NCI-H524 treated with DMSO at 0.1 percent for 48 hours (cell line): Measurements from ENCODE around the gene RDX.
"Not testable (repeated sequence)": the region's sequence is repeated elsewhere in the genome, so short reads cannot be mapped to it uniquely, and the experiment has no call there.

Experiments
- DNase-seq: peaks from one replicate; lab custom pipeline; 2025; lab: John Stamatoyannopoulos, UW

RDX gene

DNA sequence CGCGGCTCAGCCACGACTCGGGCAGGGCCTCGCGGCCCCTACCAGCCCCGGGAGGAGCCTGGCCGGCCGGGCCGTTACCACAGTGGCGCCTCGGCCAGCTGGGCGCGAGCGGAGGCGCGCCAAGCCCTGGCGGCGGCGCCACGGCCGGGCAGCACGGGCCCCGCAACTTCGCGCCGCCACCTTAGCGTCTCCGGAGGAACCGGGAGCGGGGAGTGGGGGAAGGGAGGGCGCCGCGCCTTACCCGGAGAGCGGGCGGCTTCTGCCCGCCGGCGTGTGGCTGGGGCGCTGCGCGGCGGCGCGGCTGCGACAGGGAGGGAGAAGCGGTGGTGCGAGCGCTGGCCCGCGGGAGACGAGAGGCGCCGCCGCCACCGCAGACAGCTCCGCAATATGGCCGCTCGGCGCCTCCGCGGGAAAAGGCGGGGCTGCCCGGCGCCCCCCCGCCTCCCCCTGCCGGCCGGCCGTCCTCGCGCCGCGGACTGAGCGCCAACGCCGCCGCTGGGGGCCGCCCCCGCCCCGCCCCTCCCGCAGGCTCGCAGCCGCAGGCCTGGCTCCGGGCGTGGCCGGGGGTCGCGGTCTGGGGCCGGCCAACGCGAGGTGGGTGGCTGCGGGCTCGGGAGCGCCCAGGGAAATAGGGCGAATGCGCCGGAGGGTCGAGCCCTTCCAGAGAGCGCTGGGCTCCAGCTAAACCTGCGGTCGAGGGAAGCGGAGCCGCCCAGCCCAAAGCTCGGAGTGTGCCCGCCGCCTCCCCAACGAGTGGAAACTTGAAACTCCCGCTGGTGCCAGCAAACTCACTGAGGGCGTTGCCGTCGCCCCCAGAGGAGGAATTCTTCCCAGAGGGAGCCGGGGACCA lies at the start of gene RDX:
Gene RDX, minus strand, starts transcription at position 389 of the 850 bp plus-strand sequence. CDS start 16,922 bp downstream, outside the sequence.
- no peak for DNase-seq

DNA sequence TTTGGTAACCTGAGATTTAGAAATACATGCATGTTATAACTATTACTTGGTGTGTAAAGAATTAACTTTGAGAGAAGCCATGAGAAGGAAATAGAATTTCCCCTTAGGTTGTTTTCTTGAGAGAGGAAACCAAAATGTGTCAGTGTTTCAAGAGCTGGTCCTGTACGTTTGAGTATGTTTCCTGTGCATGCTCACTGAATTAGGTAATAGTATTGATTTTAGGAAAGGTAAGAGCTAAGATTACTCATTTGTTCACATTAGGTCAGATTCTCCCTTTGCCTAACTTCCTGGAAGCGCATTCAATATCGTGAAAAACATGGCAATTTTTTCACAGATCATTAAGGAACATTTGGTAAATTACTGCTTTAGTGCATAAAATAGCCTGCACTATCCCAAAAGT lies 49.3 kb upstream of the RDX start:
- no peak for DNase-seq

DNA sequence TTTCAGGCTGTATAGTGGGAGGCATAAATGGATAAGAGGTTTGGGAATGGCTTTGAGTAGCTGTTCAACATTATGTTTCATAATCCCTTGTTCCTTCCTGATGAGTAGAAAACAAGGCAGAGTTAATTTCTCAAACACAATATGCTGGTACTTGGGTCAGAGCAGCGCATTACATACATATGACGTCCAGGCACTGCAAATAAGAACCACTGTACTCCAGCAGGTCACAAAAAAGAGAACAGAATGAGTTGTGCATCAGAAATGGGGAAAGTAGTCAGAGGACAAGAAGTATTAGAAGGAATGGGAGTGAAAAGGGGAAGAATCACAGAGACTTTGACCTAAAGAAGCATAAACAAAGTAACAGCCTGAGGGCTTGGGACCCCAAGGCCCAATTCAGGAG lies 44.0 kb upstream of the RDX start:
- DNase-seq = no peak

DNA sequence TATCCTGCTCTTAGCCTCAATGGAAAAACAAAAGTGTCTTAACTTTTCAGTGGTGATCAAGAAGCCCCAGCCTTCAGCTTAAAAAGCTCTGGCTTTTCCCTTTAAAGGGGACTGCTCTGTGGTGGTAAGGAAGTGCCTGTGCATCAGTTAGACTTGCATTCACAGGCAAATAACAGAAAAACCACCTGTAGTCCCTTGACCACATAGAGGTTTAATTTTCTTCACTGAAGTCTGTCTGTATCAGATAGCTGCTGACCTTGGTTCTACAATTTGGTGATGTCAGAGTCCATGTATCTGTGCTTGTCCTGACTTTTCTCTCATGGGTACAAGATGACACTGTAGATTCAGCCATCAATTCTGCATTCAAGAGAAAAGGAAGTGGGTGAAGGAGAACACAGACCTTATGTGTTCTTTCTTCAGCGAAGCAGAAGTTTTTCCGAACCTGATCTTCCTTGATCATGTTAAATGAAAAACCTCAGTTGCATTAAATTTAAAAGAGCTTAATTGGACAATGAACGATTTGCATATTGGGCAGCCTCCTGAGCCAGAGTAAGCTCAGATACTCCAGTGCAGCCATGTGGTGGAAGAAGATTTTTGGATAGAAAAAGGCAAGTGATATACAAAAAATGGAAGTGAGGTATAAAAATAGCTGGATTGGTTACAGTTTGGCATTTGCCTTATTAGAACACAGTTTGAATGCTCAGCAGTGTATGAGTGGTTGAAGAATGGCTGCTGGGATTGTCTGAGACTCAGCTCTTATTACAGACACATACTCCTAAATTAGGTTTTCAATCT lies 43.2 kb upstream of the RDX start:
- DNase-seq = no peak

DNA sequence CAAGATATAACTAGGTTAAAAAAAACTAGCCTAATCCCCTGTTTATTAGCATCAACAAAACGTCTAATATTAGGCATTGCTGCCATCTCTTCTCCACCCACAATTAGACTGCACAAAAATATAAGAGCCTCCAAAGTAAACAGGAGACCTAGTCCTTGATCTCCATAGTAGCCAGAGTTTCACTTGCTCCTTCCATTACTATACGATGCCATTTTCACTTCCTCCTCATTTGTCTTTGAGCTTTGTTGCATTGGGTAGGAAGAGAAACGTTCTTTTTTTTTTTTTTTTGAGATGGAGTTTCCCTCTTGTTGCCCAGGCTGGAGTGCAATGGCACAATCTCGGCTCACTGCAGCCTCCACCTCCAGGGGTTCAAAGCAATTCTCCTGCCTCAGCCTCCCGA lies 42.3 kb upstream of the RDX start:
- DNase-seq = no peak

DNA sequence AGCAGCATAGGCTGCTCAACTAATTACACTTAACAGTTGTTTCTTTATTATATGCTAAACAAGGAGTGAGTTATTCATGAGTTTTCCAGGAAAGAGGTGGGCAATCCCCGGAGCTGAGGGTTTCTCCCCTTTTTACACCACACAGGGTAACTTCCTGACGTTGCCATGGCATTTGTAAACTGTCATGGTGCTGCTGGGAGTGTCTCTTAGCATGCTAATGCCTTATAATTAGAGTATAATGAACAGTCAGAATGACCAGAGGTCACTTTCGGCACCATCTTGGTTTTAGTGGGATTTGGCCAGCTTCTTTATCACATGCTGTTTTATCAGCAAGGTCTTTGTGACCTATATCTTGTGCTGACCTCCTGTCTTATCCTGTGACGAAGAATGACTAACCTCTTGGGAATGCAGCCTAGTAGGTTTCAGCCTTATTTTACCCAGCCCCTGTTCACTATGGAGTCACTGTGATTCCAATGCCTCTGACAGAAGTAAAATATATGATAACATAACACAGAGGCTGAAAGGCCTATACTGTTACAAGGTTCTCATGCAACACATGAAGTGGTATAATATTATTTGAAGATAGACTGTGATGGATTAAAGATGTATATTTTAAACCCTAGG lies 41.3 kb upstream of the RDX start:
- no peak for DNase-seq

DNA sequence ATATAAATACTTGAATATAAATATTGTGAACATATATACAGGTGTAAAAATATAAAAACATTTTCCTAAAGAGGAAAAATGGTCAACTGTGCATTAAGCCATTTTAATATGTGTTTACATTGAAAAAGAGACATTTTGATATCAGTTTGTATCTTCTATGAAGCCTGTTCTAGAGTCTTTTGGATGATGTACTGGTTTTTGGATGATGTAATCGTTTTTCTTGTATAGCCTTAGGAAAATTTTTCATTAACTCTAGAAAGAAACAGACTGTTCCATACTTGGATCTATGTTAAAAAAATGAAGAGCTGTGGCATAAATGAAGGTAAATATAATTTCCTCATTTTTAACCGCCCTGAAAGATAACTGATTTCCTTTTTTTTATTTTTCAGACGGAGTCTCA lies 39.6 kb upstream of the RDX start:
- DNase-seq = no peak

DNA sequence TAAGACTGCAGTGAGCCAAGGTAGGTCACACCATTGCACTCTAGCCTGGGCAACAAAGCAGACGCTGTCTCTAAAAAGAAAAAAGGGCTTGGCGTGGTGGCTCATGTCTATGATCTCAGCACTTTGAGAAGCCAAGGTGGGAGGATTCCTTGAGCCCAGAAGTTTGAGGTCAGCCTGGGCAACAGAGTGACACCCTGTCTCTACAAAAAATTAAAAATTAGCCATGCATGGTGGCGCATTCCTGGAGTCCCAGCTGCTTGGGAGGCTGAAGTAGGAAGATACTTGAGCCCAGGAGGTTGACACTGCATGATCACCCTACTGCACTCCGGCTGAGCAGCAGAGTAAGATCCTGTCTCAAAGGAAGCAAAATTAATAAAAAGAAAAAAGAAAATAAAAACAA lies 38.9 kb upstream of the RDX start:
- DNase-seq = no peak

DNA sequence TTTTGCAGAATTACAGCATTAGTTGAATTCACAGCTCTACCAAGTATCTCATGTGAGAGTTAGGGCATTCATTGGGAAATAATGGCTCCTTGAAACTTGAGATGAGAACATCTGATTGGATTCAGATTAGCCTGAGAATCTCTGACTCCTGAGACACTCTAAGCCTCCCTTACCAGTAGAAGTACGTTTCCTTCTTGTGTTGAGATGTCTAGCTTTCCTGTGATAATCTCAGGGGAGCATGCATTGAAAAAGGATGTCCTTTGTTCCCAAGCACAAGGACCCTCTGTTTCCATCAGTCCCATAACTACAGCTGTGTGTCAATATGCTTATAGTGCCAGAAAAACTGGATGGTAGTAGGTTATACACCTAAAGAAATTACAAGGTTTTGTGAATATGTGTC lies 35.2 kb upstream of the RDX start:
- no peak for DNase-seq

DNA sequence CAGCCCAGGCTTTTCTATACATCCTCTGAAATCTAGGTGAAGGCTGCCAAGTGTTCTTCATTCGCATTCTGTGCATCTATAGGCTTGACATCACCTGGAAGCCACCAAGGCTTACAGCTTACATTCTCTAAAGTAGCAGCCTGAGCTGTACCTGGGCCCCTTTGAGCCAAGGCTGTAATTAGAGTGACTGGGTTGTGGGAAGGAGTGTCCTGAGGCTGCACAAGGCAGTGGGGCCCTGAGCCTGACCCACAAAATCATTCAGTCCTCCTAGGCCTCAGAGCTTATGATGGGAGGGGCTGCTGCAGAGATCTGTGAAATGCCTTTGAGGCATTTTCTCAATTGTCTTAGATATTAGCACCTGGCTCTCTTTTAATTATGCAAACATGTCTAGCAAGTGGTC lies 33.0 kb upstream of the RDX start:
- no peak for DNase-seq

DNA sequence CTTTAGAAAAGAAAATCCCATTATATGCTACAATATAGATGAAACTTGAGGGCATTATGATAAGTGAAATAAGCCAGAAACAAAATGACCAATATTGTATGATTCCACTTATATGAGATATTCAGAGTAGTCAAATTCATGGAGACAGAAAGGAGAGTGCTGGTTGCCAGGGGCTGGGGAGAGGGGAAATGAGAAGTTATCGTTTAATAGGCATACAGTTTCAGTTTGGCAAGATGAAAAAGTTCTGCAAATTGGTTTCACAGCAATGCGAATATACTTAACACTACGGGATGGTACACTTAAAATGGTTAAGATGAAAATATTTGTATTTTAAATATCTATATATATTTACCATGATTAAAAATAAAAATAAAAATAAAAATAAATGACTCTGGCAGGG lies 31.1 kb upstream of the RDX start:
- no peak for DNase-seq

DNA sequence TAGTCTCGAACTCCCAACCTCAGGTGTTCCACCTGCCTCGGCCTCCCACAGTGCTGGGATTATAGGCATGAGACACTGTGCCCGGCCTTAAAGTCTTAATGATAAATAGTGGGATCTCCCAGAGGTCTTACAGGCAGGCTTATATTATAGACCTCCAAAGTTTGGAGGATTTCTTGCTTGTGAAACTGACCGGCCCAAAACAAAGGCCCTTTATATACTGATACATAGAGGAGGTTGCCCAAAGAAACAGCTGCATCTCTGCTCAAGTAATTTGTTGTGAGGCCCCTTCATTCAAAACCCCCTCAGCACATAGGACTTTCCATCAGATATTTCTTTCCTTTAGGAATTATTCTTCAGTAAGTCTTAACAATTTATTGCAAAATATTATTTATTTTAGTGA lies 27.4 kb upstream of the RDX start:
- no peak for DNase-seq

DNA sequence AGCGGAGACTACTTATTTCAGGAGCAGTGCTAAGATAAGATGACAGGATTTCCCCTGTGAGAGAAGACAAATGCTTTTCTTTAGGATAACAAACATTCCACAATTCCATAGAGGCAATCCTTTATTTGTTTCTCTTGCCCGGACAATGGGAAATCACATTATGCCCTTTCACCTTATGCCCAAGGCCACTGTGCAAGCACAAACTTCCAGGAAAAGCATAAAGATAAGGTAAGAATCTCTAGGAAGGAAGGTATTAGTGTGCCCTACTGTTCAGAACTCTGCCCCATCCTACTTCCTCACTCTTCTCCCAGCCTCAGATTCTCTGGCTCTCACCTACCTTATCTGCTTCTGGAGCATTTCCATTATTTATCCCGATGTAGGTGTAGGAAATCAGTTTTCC lies 23.1 kb upstream of the RDX start:
- DNase-seq = no peak

DNA sequence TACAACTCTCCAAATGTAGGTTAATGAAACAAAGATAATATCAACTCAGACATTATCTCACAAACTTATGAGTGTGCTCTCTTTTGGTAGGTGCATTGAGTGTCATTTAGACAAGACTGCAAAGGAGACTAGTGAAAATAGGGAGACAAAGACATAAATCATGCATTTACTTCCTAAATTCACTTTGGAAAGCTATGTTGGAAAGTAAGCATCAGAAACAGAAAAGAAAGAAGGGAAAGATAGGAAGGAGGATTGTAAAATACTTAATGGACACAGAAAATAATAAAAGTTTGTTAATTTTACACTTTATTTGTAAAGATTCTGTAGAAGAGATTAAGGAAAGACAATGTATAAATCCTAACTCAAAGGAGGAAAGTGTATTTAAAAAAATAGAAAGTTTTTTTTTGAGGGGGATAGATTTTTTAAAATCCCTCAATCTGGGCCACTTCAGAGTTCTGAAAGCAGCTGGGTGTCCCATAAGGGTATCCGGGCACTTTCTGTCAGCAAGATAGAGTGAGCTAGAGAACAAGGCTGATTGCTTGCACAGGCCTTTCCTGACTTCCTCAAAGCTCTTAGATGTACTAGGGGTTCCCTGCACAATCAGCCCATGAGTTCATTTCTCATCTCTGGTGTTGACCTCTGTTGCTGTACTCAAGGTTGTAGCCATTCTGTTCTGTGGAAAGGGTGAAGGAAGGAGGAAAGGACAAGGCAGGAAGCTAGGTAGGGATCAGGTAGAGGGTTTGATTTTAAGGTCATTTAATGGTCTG lies 22.4 kb upstream of the RDX start:
- DNase-seq = no peak

DNA sequence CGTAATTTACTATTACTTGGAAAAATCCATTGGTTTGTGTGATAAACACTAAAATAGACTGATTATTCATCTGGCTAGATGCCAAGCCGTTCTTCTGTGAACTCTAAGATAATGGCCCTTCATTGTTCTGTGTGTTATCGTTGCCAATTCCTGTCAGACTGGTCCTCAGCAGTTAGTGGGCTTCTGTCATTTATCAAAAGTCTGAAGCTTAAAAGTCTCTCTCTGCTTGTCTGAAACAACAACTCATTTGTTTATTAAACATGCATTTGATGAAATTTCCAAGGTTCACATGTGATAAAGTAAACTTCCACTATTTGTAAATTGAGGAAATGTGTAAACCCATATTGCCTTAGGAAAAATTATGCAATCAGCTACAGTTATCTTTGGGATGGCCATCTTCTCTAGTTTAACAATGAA lies 21.1 kb upstream of the RDX start:
- no peak for DNase-seq

DNA sequence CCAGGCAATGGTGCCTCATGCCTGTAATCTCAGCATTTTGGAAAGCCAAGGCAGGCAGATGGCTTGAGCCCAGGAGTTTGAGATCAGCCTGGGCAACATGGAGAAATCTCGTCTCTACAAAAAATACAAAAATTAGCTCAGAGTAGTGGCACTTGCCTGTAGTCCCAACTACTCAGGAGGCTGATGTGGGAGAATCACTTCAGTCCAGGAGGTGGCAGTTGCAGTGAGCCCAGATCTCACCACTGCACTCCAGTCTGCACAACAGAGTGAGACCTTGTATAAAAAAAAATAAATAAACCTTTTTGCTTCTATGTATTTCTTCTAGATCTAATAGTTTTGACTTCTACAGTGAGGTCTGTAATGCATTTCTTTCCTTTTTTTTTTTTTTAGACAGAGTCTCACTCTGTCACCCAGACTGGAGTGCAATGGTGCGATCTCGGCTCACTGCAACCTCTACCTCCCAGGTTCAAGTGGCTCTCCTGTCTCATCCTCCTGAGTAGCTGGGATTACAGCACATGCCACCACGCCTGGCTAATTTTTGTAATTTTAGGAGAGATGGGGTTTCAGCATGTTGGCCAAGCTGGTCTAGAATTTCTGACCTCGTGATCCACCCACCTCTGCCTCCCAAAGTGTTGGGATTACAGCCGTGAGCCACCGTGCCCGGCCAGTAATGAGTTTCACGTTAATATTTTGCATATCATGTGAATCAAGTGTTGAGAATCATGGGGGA lies 18.1 kb upstream of the RDX start:
- no peak for DNase-seq

DNA sequence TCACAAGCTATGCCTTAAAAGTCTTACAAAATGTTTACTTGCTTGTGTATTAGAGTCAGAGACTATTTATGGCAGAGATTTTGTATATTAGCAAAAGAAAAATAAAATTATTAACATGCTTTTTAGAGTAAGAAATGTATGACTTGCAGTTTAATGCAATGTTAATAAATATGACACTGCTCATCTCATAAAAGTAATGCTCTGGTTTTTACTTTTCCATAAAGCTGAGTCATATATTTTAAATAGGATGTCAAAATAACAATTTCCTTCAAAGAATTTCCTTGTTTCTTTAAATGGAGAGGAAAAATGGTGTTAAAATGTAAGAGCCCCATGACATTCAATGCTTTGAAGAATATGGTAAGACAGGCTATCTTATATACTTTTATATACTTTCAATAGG lies 16.3 kb upstream of the RDX start:
- DNase-seq = no peak

DNA sequence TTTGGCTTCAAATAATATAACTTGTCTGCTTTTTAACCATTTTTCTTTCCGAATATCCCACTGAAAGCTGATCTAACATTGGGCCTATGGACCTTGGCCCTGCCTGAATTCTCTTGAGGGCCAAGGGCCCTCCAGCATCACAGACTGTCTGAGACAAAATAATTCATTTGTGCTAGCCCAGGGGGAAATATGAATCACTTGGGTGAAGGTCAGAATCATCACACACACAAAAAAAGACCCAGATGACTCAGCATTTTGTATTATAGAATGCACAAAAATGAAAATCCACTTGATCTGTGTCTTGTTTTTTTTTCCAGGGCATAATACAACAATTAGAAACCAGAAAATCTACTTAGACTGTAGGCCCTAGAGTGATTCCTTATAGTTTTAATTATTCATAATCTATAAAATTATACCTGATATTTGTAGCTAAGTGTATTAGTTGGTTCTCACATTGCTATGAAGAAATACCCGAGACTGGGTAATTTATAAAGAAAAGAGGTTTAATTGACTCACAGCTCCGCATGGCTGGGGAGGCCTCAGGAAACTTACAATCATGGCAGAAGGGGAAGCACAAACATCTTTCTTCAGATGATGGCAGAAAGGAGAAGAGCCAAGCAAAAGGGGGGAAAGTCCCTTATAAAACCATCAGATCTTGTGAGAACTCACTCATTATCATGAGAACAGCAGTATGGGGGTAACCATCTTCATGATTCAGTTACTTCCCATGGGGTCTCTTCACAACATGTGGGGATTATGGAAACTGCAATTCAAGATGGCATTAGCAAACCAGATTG lies 15.6 kb upstream of the RDX start:
- no peak for DNase-seq

DNA sequence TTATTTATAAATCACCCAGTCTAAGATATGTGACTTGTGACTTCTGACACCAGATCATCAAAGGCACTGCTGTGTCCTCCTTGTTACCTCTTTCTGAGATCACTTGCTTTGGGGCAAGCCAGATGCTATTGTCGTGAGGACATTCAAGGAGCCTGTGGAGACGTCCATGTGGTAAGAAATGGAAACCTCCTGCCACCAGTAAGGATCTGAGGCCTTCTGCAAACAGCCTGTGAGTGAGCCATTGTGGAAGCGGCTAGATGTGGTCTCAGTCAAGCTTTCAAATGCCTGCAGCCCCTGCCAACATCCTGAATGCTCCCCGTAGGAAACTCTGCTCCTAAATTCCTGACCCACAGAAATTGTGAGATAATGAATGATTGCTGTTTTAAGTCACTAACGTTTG lies 11.7 kb upstream of the RDX start:
- DNase-seq = no peak

DNA sequence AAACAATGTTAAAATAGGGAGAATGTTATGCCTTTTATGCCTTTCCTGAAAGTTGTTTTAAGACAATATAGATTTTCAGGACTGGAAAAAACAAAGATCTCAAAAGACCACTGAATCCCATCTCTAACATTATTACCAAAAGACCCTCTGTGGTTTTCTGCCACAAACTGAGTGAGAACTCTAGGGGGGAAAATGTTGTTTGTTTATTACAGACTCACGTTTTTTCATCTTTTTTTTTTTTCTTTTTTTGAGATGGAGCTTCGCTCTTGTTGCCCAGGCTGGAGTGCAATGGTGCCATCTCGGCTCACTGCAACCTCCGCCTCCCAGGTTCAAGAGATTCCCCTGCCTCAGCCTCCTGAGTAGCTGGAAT lies 9.6 kb upstream of the RDX start:
- not testable (repeated sequence) for DNase-seq
